ENCODE measurements around the gene MYLK4. TPM values are rescaled to one million over a fixed set of nuclear protein-coding genes. Genes with fewer than 3 reads are reported as not detected.

MYLK4 gene
- total and polyA plus RNA-seq, 9 donors: 0.24 to 0.83 (median 0.50) TPM

GRCh38 chr6:2666906-2667575 lies 83.7 kb downstream of the MYLK4 start:
- Histone ChIP-seq H3K9me3 (no peaks in the 10 kb centered on the region), H3K36me3 (no peaks in the 10 kb centered on the region), H3K27ac (no peak overlapping the region), H3K4me1 (ENCODE audit: insufficient read depth) (no peaks in the 10 kb centered on the region), H3K27me3 (no peaks in the 10 kb centered on the region), H3K4me3 (no peak overlapping the region)
- no peak for DNase-seq
- TF ChIP-seq POLR2A (IDR thresholded peaks at IDR 0.05) (no peak), CTCF (IDR thresholded peaks at IDR 0.05) (no peak), EP300 (IDR thresholded peaks at IDR 0.05) (no peak)
- intact Hi-C loops (cut with DNase I): no loop called here
- WGBS, 3 donors: 92 to 95% (median 94%) methylated on average over 6 of the region's 6 CpGs

GRCh38 chr6:2665146-2666070 lies 85.3 kb downstream of the MYLK4 start:
- WGBS, 3 donors: 39 to 57% (median 49%) methylated on average over 11 of the region's 11 CpGs
- Histone ChIP-seq H3K27me3 (no peaks in the 10 kb centered on the region), H3K9me3 (no peaks in the 10 kb centered on the region), H3K27ac (no peak overlapping the region), H3K4me1 (ENCODE audit: insufficient read depth) (no peaks in the 10 kb centered on the region), H3K36me3 (no peaks in the 10 kb centered on the region), H3K4me3 (no peak overlapping the region)
- TF ChIP-seq EP300 (IDR thresholded peaks at IDR 0.05) (no peak), CTCF (IDR thresholded peaks at IDR 0.05) (no peak), POLR2A (IDR thresholded peaks at IDR 0.05) (no peak)
- intact Hi-C loops (cut with DNase I): no loop called here
- DNase-seq: no peak

GRCh38 chr6:2663123-2663522 lies 87.6 kb downstream of the MYLK4 start:
- no peak for DNase-seq
- no peaks in the 10 kb centered on the region for H3K4me1 ChIP-seq (ENCODE audit: insufficient read depth)
- intact Hi-C loops (cut with DNase I): no loop called here
- H3K4me3 ChIP-seq: no peak overlapping the region
- H3K27me3 ChIP-seq: no peaks in the 10 kb centered on the region
- no peak for TF ChIP-seq POLR2A (IDR thresholded peaks at IDR 0.05)
- TF ChIP-seq CTCF (IDR thresholded peaks at IDR 0.05): no peak
- no peak for TF ChIP-seq EP300 (IDR thresholded peaks at IDR 0.05)
- H3K9me3 ChIP-seq: no peaks in the 10 kb centered on the region
- WGBS, 3 donors: 81 to 90% (median 86%) methylated on average over 4 of the region's 4 CpGs
- H3K36me3 ChIP-seq: no peaks in the 10 kb centered on the region
- no peak overlapping the region for H3K27ac ChIP-seq

GRCh38 chr6:2661651-2662050 lies 89.1 kb downstream of the MYLK4 start:
- H3K36me3 ChIP-seq: no peaks in the 10 kb centered on the region
- no peak for DNase-seq
- H3K27ac ChIP-seq: no peak overlapping the region
- WGBS, 3 donors: 67 to 83% (median 71%) methylated on average over 3 of the region's 3 CpGs
- no peaks in the 10 kb centered on the region for H3K27me3 ChIP-seq
- H3K4me1 ChIP-seq (ENCODE audit: insufficient read depth): no peaks in the 10 kb centered on the region
- H3K9me3 ChIP-seq: no peaks in the 10 kb centered on the region
- TF ChIP-seq CTCF (IDR thresholded peaks at IDR 0.05) (no peak), POLR2A (IDR thresholded peaks at IDR 0.05) (no peak), EP300 (IDR thresholded peaks at IDR 0.05) (no peak)
- no peak overlapping the region for H3K4me3 ChIP-seq
- intact Hi-C loops (cut with DNase I): no loop called here
